IPS-18c (cell line): ENCODE measurements around the gene HPD.

Source experiments
- H3K4me3 ChIP-seq: 2 replicates; pipeline ENCODE4 v1.7.0; 2013; ENCODE audit warnings: low read depth, mild to moderate bottlenecking, low read length, moderate library complexity; ENCODE audit not compliant: insufficient read depth
- H3K9me3 ChIP-seq: one replicate; pipeline ENCODE4 v1.6.1; 2013; ENCODE audit warnings: mild to moderate bottlenecking, low read length, moderate library complexity; ENCODE audit not compliant: control insufficient read depth, insufficient read depth

The HPD gene

GRCh38 chr12:121839106-121839992 lies 19.3 kb downstream of the HPD start:
- Histone ChIP-seq H3K9me3 (no peaks in the 10 kb centered on the region), H3K4me3 (peak overlapping the region; percentile 84)

GRCh38 chr12:121838126-121838525 lies 20.5 kb downstream of the HPD start:
- Histone ChIP-seq H3K9me3 (no peaks in the 10 kb centered on the region), H3K4me3 (no peak overlapping the region)

- Histone ChIP-seq H3K4me3 (no peak overlapping the region), H3K9me3 (no peaks in the 10 kb centered on the region)
Observed at GRCh38 chr12:121837680-121838079, 21.0 kb downstream of the HPD start.

DNA sequence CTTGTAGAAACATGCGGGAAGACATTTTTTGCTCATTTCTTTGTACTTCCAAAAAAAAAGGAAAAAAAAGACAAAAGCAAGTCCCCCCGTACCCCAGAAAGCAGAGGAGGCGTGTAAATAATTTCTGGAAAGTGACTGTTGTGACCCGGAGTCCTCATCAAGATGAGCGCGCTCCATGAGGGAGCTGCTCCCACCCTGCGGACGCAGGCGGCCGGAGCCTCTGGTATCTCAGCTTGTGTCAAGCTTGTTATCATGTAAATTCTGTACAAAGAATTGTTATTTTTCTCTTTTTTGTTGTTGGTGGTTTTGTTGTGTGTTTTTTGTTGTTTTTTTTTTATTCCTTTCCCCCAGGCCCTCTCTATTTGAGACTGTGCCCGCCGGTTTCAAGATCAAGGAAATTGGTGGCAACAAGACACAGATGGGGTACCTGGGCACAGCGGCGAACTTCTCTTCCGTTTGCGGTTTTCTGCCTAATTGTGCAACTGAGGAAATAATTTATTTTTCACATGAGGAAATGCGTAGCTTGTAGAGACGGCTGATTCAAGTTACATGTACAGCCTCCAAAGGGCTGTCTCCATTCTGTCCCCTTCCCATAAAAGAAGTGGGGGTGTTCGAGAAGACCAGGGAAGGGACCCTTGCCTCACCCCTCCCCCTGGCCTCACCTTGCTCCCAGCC lies 27.0 kb downstream of the HPD start:
- Histone ChIP-seq H3K9me3 (no peaks in the 10 kb centered on the region), H3K4me3 (no peak overlapping the region)

DNA sequence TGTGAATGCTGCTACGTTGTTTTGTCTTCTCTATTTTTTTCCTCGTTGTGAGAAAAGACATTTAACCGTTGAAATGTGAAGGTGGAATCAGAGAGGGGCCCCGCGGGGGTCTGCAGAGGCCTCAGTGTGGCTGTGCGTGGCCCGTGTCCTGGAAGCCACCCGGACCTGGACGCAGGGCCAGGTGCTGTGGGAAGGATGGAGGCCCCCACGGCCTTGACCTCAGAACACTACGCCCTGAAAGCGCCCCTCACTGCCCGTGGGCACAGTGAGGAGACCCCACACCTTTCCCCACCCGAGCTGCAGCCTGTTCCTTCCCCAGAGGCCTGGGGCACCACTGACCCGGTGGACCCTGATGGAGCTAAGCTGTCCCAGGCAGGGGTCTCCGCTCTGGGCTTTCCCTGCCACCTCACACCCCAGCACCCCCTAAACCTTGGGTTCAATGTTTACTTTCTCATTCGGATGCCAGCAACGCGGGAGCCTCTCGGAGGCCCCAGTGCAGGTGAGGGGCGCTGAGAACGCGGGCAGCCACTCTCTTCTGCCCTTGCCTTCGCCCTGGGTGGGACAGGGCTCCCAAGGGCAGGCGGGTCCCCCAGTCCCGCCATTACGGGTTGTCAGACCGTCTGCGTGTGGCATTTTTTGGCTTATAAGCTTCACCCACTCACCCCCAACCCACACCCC lies 27.9 kb downstream of the HPD start:
- Histone ChIP-seq H3K9me3 (no peaks in the 10 kb centered on the region), H3K4me3 (no peak overlapping the region)

DNA sequence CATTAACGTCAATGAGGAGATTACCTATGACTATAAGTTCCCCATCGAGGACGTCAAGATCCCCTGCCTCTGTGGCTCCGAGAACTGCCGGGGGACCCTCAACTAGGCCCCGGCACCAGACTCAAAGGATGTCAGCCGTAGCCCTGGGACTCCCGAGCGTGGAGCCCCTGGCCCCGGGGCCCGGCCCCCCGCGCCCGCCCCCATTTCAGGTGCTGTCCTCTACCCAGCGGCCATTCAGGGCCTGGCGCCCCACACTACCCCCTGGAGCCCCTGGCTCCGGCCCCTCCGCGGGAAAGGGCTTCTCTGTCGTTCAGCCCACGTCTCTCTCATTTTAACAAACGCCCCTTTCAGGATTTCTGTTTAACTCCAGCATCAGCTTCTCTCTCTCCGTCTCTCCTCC lies 28.5 kb downstream of the HPD start:
- Histone ChIP-seq H3K4me3 (no peak overlapping the region), H3K9me3 (no peaks in the 10 kb centered on the region)

DNA sequence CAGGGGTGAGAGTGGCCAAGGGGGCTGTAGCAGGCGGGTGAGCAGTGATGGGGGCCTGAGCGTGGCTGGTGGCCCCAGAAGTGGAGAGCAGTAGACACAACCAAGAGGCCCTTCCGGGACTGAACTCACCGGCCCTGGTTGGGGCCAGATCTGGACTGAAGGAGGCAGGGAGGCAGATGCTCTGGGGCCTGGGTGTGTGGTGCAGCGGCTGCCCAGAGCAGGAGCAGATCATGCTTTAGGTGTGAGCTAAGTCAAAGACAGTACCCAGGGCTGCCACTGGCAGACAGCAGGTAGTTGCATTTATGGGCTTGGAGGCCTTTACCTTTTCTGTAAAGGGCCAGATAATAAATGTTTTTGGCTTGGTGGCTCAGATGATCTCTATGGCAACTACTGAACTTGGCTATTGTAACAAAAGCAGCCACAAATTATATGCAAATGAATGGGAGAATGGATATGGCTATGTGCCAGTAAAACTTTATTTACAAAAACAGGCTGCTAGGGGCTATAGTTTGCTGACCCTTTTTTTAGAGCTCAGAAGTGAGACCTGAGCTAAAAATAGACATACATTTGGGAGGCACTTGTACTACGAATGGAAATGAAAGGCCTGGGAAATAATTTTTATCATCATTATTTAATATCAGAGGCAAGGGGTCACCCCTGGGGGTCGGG lies 29.3 kb downstream of the HPD start:
- Histone ChIP-seq H3K9me3 (no peaks in the 10 kb centered on the region), H3K4me3 (no peak overlapping the region)

DNA sequence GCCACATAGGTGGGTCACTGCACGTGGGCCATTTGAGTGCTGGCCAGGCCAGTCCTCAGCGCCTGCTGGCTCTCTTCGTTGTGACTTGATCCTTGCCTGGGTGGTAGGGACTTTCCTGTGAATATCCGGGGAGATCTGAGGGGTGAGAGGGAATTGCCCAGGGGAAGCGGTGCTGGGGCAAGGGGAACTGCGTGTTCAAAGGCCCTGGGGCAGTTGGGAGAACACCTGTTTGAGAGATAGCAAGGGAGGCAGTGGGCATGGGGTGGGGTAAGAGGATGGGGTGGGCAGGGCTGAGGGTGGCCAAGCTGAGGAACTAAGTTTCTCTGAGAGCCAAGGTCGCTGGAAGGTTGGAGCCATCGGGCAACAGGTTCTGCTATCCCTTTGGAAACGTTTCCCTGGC lies 29.8 kb downstream of the HPD start:
- H3K4me3 ChIP-seq: no peak overlapping the region
- no peaks in the 10 kb centered on the region for H3K9me3 ChIP-seq

GRCh38 chr12:121828306-121828705 lies 30.4 kb downstream of the HPD start:
- Histone ChIP-seq H3K9me3 (peaks cover 2% of the 10 kb centered on the region), H3K4me3 (no peak overlapping the region)

- no peak overlapping the region for H3K4me3 ChIP-seq
- H3K9me3 ChIP-seq: peaks cover 2% of the 10 kb centered on the region
Observed at GRCh38 chr12:121827351-121828099, 31.1 kb downstream of the HPD start.

DNA sequence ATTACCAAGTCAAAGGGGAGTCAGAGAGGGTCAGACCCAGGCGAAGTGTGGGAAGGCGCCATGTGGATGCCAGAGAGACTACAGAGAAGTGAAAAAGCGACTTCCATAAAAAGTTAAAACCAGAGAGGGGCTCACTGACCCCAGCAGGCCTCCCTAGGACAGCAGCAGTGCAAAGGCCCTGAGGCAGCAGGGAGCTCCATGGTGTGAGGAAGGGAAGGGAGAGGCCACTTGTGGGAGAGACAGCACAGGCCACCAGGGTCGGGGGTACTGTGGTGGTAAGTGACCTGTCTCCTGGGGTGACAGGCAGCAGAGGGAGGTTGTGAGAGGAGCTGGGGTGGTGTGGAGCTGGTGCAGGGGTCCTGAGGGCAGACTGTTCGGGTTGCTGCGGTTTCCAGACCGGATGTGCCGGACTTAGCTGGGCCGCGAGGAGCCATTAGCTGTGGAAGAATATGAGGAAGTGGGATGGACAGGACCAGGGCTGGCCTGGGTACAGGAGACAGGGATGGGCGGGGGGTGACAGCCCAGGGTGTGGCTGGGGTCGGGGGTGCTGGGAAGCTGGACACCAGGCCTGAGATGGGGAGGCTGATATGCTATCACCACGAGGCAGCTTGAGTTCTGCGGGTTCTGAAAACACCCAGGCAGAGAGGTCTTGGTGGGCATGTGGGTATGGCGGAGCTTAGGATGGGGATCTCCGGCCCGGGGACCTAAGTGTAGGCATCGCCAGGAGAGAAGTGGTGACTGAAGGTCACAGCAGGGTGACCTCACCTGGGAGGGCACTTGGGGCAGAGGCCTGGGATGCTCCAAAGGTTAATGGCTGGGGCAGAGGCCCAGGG lies 32.1 kb downstream of the HPD start:
- Histone ChIP-seq H3K9me3 (peaks cover 2% of the 10 kb centered on the region), H3K4me3 (no peak overlapping the region)

DNA sequence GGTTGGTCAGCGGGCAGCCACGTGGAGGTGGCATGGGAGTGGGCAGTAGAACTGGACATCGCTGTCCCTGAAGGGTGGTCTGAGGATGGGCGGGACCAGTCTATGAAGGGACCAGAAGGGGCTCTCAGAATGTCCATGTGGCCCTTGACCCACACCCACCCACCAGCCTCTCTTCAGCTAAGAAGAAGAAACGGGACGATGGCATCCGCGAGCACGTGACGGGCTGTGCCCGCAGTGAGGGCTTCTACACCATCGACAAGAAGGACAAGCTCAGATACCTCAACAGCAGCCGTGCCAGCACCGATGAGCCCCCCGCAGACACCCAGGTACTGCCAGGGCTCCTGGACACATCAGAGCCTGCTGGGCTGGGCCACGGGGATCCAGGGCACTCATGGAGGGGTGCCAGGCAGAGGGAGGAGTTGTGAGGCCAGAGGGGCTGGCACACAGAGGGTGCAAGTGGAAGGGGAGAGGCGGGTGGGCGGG lies 33.6 kb downstream of the HPD start:
- peaks cover 2% of the 10 kb centered on the region for H3K9me3 ChIP-seq

GRCh38 chr12:121823727-121824115 lies 34.9 kb downstream of the HPD start:
- peaks cover 2% of the 10 kb centered on the region for H3K9me3 ChIP-seq
- no peak overlapping the region for H3K4me3 ChIP-seq

More for the DNA sequence above, 33.6 kb downstream of the HPD start:
- no peak overlapping the region for H3K4me3 ChIP-seq

- H3K9me3 ChIP-seq: peaks cover 2% of the 10 kb centered on the region
Observed at GRCh38 chr12:121823101-121823726, 35.4 kb downstream of the HPD start.

DNA sequence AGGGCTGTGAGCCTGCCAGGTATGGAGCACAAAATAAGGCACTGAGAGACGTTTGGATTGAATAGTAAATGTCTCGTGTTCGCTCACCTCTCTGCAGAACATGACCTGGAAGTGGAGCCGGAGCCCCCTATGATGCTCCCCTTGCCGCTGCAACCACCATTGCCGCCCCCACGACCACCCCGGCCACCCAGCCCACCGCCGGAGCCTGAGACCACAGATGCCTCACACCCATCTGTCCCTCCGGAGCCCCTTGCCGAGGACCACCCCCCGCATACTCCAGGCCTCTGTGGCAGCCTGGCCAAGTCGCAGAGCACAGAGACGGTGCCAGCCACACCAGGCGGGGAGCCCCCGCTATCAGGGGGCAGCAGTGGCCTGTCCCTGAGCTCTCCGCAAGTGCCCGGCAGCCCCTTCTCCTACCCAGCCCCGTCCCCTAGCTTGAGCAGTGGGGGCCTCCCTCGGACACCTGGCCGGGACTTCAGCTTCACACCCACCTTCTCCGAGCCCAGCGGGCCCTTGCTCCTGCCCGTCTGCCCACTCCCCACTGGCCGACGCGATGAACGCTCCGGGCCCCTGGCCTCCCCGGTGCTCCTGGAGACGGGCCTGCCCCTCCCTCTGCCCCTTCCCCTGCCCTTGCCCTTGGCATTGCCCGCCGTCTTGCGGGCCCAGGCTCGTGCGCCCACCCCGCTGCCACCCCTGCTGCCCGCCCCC lies 36.1 kb downstream of the HPD start:
- Histone ChIP-seq H3K4me3 (no peak overlapping the region), H3K9me3 (peaks cover 2% of the 10 kb centered on the region)

More at GRCh38 chr12:121823101-121823726, 35.4 kb downstream of the HPD start:
- H3K4me3 ChIP-seq: no peak overlapping the region
